Endothelial cell of hepatic sinusoid (primary cell): ENCODE results near the gene OR14K1.
"Not testable (repeated sequence)": the region's sequence is repeated elsewhere in the genome, so short reads cannot be mapped to it uniquely, and the experiment has no call there.

Experiments used
- in situ Hi-C: cut with HindIII; loops from 2 replicates; pipeline ENCODE4 v1.10.0; 2017; ENCODE audit warnings: low sequenced_read_pairs

The OR14K1 gene, protein sequence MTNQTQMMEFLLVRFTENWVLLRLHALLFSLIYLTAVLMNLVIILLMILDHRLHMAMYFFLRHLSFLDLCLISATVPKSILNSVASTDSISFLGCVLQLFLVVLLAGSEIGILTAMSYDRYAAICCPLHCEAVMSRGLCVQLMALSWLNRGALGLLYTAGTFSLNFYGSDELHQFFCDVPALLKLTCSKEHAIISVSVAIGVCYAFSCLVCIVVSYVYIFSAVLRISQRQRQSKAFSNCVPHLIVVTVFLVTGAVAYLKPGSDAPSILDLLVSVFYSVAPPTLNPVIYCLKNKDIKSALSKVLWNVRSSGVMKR

GRCh38 chr1:247738315-247738714 lies at the start of gene OR14K1:
TSS of gene OR14K1 (plus strand) at chr1:247738615. CDS start at chr1:247738615, 0 bp downstream.
- in situ Hi-C loops, result no loop called here

- in situ Hi-C loops, result no loop called here
Measured at GRCh38 chr1:247701338-247701737, 37.1 kb upstream of the OR14K1 start.

DNA sequence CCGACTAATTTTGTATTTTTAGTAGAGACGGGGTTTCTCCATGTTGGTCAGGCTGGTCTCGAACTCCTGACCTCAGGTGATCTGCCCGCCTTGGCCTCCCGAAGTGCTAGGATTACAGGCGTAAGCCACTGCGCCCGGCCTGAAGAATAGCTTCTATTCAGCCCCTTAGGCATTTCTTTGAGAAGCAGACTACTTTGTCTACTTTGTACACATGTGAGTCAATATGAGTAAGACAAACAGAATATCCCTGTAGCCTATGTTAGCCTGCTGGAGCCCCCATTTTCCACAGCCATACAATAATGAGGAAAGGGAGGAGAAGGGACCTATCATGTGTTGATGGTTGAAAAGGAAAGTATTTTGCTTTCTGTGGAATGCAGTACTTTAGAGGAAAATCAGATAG lies 27.7 kb upstream of the OR14K1 start:
- in situ Hi-C loops, result not testable (repeated sequence)

DNA sequence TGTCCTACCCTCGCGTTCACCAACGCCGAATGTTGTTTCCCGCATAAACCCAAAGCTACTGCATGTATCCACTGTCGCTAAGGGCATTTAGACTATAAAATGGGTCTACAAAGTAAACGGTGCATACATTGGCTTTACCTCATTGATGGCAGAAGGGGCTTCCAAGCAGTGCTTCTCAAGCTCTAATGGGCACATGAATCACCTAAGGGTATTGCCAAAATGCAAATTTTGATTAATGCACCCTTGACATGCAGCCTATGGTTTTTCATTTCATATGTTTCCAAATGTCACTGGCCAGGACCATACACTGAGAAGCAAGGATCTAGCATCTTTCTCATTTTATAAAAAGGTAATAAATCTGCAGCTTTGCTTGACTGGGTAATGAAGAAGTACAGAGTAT lies 24.7 kb upstream of the OR14K1 start:
- in situ Hi-C loops, result no loop called here

DNA sequence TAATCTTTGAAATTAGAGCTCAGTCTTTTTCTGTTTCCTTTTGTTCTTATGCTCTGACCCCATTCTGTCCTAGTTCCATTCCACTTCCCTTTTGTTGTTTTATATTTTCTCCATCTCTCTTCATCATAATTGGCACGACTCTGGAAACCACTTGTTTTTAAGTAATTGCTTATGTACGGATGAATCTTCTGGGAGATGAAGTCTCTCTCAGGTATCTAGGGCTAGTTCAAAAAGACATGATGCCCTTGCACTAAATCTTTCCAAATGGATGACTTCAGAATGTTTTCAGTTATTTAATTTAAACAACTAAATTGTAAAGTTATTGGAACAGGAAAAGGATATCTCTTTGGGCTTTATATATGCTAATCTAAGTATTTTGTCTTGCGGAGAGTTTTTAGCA lies 21.9 kb upstream of the OR14K1 start, which contains the start of gene OR6F1:
Gene OR6F1 (minus strand): TSS at position 101 of the 400 bp plus-strand sequence. CDS start 3,891 bp downstream, outside the sequence.
- in situ Hi-C loops, result no loop called here

GRCh38 chr1:247721222-247721621 lies 17.2 kb upstream of the OR14K1 start:
- in situ Hi-C loops, result no loop called here

DNA sequence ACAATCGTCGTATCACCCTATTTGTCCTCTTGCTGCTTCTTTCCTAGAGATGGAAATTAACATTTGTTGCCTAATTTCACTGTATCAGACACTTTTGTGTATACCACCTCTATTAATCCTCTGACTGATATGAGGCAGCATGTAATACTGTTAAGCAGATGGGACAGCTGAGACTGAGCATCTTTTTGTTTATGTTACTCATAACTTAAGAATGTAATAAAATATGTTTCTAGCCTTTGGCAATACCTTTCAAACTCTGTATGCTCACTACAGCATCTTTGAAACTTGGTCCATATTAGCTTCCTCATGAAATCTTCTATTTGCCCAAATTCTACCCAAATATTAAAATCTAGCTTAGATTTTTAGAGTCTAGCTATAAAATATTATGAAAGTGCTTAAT lies 2.3 kb downstream of the OR14K1 start:
- in situ Hi-C loops, result no loop called here

GRCh38 chr1:247741756-247742155 lies 3.3 kb downstream of the OR14K1 start:
- in situ Hi-C loops, result no loop called here

GRCh38 chr1:247742215-247742760 lies 3.9 kb downstream of the OR14K1 start:
- in situ Hi-C loops, result not testable (repeated sequence)

GRCh38 chr1:247746391-247746935 lies 8.0 kb downstream of the OR14K1 start:
- in situ Hi-C loops, result no loop called here

DNA sequence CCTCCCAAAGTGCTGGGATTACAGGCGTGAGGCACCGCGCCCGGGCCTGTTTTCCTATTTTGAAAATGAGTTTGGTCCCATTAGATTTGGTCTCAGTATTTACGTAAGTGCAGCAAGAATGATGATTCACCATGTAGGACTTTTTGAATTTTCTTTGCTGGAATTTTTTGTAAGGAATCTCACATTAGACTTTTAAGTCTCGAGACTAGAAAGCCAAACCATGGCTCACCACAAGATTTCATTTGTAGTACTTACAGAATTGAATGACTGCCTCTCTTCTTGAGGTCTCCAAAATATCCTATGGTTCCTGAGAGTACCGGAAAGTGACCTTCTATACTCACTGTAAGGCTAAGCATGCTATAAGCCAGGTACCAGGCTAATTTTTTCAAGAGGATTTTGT lies 9.2 kb downstream of the OR14K1 start:
- in situ Hi-C loops, result no loop called here

DNA sequence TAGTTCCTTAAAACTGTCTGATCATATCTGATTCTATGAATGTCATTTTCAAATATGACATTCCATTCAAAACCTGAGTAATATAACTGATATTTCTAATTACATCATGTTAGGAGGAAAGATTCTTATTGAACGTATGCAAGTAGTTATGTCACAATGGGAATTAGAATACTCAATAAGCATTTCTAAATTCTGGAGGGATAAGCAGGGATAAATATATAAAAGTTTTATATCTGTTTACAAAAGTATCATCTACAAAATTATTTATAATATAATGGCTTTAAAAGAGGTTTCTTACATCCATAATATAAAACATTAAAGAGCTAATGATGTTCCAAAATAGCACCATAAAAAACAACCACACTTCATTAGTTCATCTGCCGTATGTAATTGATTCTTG lies 9.6 kb downstream of the OR14K1 start, which contains the start of gene OR14A2:
Gene OR14A2 (minus strand): TSS at position 101 of the 400 bp plus-strand sequence.
- in situ Hi-C loops, result no loop called here

- in situ Hi-C loops, result no loop called here
Measured at GRCh38 chr1:247749870-247750269, 11.5 kb downstream of the OR14K1 start.

GRCh38 chr1:247754311-247754710 lies 15.9 kb downstream of the OR14K1 start:
- in situ Hi-C loops, result not testable (repeated sequence)

DNA sequence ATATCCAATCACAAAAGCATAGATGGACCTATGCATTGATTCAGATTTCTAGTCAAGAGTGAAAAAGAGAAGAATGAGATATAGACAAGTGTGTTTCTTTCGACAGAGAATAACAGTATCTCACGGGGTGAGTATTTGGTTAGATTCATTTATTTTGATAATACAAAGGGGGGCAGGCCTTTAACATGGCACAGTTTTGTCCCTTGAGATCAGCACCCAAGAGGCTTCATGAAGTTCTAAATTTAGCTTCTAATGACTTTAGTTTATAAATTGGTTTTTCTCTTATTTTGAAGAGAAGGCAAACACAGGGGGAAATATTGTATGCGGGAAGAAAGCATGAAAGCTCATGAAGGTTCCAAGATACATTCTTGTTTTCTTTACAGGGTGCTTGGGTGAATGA lies 22.0 kb downstream of the OR14K1 start, which contains the start of gene OR1C1:
Gene OR1C1 (minus strand): TSS at position 101 of the 400 bp plus-strand sequence. CDS start 2,150 bp downstream, outside the sequence.
- in situ Hi-C loops, result no loop called here

- in situ Hi-C loops, result no loop called here
Measured at GRCh38 chr1:247769603-247770002, 31.2 kb downstream of the OR14K1 start.
